AG04450 (cell line): ENCODE results near the gene AGAP2. TPM values are rescaled to one million over a fixed set of nuclear protein-coding genes. Genes with fewer than 3 reads are reported as not detected.
"Not testable (repeated sequence)": the region's sequence is repeated elsewhere in the genome, so short reads cannot be mapped to it uniquely, and the experiment has no call there.

ENCODE experiments used
- CTCF ChIA-PET: fragments of 300-600, 350-600 bp; formaldehyde crosslinking; extraction: SDS; loops from one replicate; lab custom pipeline; 2022; ENCODE audit warnings: antibody characterized with exemption, inconsistent platforms; lab: Charles Lee
- POLR2A ChIA-PET: fragments of 350-600 bp; formaldehyde crosslinking; extraction: SDS; loops from one replicate; lab custom pipeline; 2021; ENCODE audit warnings: antibody characterized with exemption, inconsistent platforms; lab: Yijun Ruan, JAX
- DNase-seq: peaks from one replicate; pipeline ENCODE4 v3.0.0-alpha.2; 2011; ENCODE audit warnings: low read depth, low spot score
- H3K27ac ChIP-seq: one replicate; pipeline ENCODE4 v1.5.1; 2012; ENCODE audit warnings: low read depth, low read length, control low read depth
- H3K27me3 ChIP-seq: one replicate; pipeline ENCODE4 v1.6.0; 2012; ENCODE audit warnings: low read length; ENCODE audit not compliant: control insufficient read depth, insufficient read depth
- H3K4me3 ChIP-seq: 2 replicates; pipeline ENCODE4 v1.5.1; 2011; ENCODE audit warnings: mild to moderate bottlenecking, low read depth, low read length, control low read depth
- H3K9me3 ChIP-seq: 2 replicates; pipeline ENCODE4 v1.5.1; 2012; ENCODE audit warnings: low read length; ENCODE audit not compliant: control insufficient read depth, insufficient read depth
- CTCF ChIP-seq: IDR thresholded peaks from 2 replicates; pipeline ENCODE4 v1.5.1; 2011; ENCODE audit warnings: low read depth, low read length, control low read depth, inconsistent platforms
- polyA plus RNA-seq: library from polyadenylated mRNA; depleted of rRNA; stranded (reverse); fragments of >200 nt; gene quantifications from 2 replicates; pipeline ENCODE4 v1.2.3, GENCODE V29; 2011

Gene AGAP2
- polyA plus RNA-seq, 1 experiment = 0.02 TPM

- H3K4me3 ChIP-seq = no peak overlapping the region
- H3K9me3 ChIP-seq = no peaks in the 10 kb centered on the region
- ChIA-PET POLR2A (no interaction called here), CTCF (interaction anchor here (0.7 to 0.9 kb wide), 2 partner anchors 11 to 394 kb away, joined by 3 to 7 read pairs; no protein-coding TSS in a partner anchor)
- DNase-seq = no peak
- no peak for TF ChIP-seq CTCF
- H3K27me3 ChIP-seq = no peaks in the 10 kb centered on the region
- no peak overlapping the region for H3K27ac ChIP-seq
Observed at GRCh38 chr12:57715786-57716185, 22.8 kb downstream of the AGAP2 start.

- H3K4me3 ChIP-seq, H3K9me3 ChIP-seq, DNase-seq, H3K27me3 ChIP-seq, POLR2A ChIA-PET, H3K27ac ChIP-seq: not testable (repeated sequence)
- CTCF ChIA-PET = interaction anchor here (0.7 to 0.9 kb wide), 2 partner anchors 11 to 393 kb away, joined by 3 to 7 read pairs; no protein-coding TSS in a partner anchor
Observed at GRCh38 chr12:57715036-57715748, 23.4 kb downstream of the AGAP2 start.

GRCh38 chr12:57713209-57713608 is 25.3 kb downstream of the AGAP2 start:
- Histone ChIP-seq H3K27ac (no peak overlapping the region), H3K9me3 (no peaks in the 10 kb centered on the region), H3K4me3 (no peak overlapping the region), H3K27me3 (no peaks in the 10 kb centered on the region)
- no peak for TF ChIP-seq CTCF
- DNase-seq = no peak
- ChIA-PET POLR2A (no interaction called here), CTCF (interaction anchor here (1.6 to 2.7 kb wide), 2 partner anchors 13 to 130 kb away, joined by 5 to 15 read pairs; no protein-coding TSS in a partner anchor)

GRCh38 chr12:57712701-57713100 is 25.8 kb downstream of the AGAP2 start:
- Histone ChIP-seq H3K27ac (no peak overlapping the region), H3K9me3 (no peaks in the 10 kb centered on the region), H3K27me3 (no peaks in the 10 kb centered on the region), H3K4me3 (no peak overlapping the region)
- DNase-seq = no peak
- ChIA-PET CTCF (interaction anchor here (2.7 kb wide), 1 partner anchor 14 kb away, joined by 15 read pairs; no protein-coding TSS in a partner anchor), POLR2A (no interaction called here)
- TF ChIP-seq CTCF = no peak

- no peak for TF ChIP-seq CTCF
- no peak overlapping the region for H3K27ac ChIP-seq
- ChIA-PET POLR2A (no interaction called here), CTCF (interaction anchor here (0.5 kb wide), 1 partner anchor 347 kb away, joined by 5 read pairs; no protein-coding TSS in a partner anchor)
- H3K9me3 ChIP-seq = no peaks in the 10 kb centered on the region
- no peak for DNase-seq
- no peak overlapping the region for H3K4me3 ChIP-seq
- no peaks in the 10 kb centered on the region for H3K27me3 ChIP-seq
Observed at GRCh38 chr12:57708296-57708695, 30.2 kb downstream of the AGAP2 start.
